Testis (tissue), 2 donors: ENCODE data around the gene NPAS3.

Source experiments
- CTCF ChIP-seq, 3 experiments: fragments of 450-650 bp in 2 of 3; fragments of 200-600 bp in 1 of 3; sonication (generic) in 1 of 3; IDR thresholded peaks; one replicate each; pipeline ENCODE4 v1.5.1; 2016 to 2019; ENCODE audit warnings: antibody characterized with exemption in 3 of 3, mild to moderate bottlenecking in 2 of 3, moderate library complexity in 1 of 3
- POLR2A ChIP-seq: fragments of 450-650 bp; IDR thresholded peaks from one replicate; pipeline ENCODE4 v1.6.1; 2017; ENCODE audit warnings: antibody characterized with exemption, mild to moderate bottlenecking, moderate library complexity

GRCh38 chr14:33287189-33287588 is 348.5 kb downstream of the NPAS3 start:
- TF ChIP-seq CTCF (IDR thresholded peaks at IDR 0.05) (no peak), POLR2A (no peak)
